GM12873 (cell line): ENCODE measurements around the gene NFKBIE.

Experiments used
- TF ChIP-seq, protein P1 (sequence below): IDR thresholded peaks from 2 replicates; pipeline ENCODE4 v1.5.1; 2012; ENCODE audit warnings: low read depth, mild to moderate bottlenecking, moderate library complexity, low read length, control low read depth; ENCODE audit not compliant: insufficient read depth; ENCODE audit errors: missing control alignments

Gene NFKBIE

DNA sequence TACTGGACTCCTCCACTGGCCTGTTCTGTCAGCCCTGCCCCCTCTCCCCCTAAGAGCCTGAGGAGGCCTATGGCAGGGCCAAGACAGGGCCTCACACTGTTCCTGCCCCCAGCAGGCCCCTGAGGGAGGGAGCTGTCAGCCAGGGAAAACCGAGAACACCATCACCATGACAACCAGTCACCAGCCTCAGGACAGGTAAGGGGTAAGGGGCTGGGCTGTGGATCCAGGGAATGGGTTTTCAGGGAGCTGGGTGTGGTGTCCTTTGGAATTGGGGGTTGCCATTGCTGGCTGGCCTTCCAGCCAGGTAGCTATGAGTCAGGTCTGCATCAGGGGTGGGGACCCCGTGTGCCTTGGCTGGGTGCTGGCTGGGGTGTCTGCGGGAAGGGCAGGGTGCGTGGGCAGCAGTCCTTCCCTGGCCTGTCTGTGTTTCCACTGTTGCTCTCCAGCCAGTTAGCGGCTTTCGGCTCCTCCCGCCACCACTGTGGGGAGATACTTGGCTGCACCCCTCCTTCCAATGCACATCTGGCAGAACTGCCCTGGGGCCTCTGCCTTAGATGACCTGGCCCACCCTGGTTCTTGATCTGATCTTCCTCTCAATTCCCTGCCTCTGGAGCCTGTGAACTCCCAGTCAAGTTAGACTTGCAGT, 38.1 kb downstream of the NFKBIE start:
- TF ChIP-seq, protein P1, sequence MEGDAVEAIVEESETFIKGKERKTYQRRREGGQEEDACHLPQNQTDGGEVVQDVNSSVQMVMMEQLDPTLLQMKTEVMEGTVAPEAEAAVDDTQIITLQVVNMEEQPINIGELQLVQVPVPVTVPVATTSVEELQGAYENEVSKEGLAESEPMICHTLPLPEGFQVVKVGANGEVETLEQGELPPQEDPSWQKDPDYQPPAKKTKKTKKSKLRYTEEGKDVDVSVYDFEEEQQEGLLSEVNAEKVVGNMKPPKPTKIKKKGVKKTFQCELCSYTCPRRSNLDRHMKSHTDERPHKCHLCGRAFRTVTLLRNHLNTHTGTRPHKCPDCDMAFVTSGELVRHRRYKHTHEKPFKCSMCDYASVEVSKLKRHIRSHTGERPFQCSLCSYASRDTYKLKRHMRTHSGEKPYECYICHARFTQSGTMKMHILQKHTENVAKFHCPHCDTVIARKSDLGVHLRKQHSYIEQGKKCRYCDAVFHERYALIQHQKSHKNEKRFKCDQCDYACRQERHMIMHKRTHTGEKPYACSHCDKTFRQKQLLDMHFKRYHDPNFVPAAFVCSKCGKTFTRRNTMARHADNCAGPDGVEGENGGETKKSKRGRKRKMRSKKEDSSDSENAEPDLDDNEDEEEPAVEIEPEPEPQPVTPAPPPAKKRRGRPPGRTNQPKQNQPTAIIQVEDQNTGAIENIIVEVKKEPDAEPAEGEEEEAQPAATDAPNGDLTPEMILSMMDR, result no peak

DNA sequence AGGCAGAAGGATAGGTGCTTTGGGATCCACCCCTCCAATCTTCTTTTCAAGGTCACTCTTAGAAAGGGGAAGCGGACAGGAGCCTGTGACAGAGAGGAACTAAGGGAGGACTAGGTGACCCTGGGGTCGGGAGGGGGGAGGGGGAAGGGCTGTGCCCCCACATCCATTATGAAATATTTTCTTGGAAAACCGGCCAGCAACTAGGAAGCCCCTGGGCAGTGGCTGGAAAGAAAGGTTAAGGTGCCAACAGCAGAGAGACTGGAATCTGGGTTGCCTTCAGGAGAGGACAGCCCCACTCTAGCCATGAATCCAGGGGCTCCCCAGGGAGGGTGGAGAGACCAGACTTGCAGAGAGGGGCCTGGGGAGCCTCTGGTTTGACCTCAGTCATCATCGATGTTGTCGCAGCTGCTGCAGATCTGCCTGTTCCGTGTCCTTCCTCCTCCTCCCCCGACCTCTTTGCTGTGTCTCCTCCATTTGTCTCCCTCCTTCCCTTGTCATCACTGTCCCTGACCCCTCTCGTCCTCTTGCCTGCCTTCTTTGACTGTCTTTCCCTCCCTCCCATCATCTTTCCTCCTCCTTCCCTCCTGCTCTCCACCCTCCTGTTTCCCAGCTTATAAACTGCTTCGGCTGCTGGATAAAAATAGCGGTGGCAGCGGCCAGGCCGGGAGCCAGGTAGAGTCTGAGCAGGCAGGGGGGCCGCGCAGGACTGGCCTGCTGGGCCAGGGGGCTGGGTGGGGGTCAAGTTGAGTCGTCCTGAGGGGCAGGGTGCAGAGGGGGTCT, 38.8 kb downstream of the NFKBIE start:
- TF ChIP-seq, protein P1, result no peak

DNA sequence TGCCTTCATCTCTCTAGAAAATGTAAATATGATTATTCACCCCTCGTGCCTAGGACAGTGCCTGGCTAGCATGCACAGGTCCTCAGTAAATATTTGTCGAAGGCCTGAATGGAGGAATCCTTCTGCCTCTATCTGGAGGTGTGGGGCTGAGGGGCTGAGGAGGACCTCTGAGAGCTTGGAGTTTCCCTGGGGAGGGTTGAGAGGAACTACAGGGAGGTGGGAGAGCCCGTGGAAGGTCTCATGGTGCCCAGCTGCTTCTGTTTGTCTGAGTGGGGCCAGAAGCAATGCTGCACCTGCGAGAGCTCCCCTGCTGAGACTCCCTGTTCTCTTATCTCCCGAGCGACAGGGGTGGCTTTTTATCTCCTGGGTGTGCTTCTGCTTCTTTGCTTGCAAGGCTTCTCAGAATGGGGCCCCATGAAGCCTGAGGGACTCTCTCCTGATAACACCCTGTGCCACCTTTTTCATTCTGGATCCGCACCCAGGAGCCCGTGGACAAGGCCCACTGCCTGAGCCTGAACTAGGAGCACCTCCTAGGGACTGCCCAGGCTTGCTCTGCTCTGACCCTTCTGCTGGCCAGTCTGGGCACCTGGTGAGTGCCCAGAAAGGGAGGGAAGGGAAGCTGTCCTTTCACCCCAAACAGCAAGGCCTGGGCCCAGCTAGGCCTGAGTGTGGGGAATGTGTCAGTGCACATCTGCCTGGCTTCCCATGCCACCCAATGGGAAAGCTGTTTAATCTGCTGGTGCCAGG, 39.6 kb downstream of the NFKBIE start:
- TF ChIP-seq, protein P1, result no peak

DNA sequence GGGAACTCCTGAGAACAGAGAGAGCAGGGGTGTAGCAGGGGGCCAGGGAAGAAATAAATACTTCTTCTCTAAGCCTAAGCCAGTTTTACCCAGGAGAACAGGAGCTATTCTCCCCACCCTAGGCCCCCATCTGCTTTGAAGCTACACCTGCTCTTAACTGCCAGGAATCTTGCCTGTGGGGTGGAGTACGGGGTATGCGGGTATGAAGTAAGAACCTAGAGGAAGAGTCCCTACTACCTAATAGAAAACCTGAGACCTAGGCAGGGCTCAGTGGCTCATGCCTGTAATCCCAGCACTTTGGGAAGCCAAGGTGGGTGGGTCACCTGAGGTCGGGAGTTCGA, 40.4 kb downstream of the NFKBIE start:
- TF ChIP-seq, protein P1, result no peak

DNA sequence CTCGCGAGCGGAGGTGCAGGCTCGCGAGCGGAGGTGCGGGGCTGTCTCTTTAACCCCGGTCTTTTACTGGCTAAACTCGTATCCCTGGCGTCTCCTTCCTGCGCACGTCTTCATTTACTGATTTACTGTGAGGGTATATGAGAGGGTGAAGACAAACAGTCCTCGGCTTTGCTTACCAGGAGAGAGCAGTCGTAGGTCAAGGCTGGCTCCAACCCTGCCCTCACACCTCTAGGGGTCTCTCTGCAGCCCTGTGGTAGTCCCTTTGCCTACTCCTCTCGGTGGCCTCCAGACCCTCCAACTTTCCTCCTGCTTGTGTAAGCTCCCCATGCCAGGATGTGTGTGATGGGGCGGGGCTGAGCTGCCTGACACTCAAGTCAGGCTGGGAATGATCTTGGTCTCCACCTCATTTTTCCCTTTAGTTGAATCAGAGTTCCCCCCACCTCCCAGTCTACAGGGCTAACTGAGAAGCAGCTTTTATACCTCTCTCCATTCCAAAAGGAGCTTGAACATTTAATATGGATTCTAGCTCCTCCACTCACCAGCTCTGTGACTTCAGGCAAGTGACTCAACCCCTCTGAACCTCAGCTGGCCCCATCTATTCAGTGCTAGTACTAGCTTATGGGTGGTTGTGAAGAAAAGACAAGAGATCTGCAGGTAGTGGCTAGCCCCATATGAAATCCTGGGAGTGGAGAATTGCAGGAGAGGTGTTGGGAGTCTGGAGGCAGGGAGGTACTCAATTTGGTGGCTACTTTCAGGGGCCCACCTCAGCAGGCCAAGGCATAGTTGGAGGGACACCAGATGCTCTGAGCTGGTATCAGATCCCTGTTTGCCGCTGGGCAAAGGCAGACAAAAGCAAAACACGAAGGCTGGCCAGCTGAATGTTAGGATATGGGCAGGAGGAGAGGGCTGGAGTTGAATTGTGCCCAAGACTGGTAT, 41.1 kb downstream of the NFKBIE start:
- TF ChIP-seq, protein P1, result peak; percentile 21

DNA sequence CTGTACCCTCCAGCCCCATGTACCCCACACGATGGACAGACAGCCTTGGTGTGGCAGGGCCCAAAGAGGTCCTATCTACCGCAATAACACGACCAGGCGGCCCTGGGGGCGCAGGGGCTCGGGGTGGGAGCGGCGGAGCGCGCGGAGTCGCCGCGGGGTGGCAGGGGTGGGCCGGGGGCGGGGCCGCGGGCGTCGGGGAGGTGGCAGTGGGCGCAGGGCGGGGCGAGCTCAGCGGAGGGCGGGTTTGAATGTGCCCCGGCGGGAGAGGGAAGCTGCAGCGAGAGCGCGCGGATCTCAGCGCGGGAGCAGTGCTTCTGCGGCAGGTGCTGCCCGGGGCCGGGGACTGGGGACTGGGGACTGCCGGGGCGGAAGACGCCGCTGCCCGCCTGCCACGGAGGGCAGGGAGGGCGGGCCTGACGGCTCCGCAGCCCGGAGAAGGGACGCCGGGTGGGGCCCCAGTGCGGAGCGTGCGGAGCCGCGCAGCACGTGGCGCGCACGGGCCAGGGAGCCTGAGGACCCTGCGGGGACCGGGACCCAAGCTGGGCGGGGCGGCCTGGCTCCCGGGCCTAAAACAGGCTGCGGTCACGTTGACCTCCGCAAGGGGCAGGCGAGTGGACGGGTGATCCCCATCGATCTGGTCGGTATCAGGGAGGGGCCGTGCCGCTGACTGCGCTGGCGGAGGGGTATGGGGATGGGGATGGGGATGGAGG, 41.9 kb downstream of the NFKBIE start, which contains the start of gene SLC29A1:
Gene SLC29A1 (plus strand): TSS at position 277 of the 710 bp plus-strand sequence. CDS start 3,719 bp downstream, outside the sequence.
- TF ChIP-seq, protein P1, result peak; percentile 20
